Measurements from ENCODE around the gene CHCHD3.

DNA sequence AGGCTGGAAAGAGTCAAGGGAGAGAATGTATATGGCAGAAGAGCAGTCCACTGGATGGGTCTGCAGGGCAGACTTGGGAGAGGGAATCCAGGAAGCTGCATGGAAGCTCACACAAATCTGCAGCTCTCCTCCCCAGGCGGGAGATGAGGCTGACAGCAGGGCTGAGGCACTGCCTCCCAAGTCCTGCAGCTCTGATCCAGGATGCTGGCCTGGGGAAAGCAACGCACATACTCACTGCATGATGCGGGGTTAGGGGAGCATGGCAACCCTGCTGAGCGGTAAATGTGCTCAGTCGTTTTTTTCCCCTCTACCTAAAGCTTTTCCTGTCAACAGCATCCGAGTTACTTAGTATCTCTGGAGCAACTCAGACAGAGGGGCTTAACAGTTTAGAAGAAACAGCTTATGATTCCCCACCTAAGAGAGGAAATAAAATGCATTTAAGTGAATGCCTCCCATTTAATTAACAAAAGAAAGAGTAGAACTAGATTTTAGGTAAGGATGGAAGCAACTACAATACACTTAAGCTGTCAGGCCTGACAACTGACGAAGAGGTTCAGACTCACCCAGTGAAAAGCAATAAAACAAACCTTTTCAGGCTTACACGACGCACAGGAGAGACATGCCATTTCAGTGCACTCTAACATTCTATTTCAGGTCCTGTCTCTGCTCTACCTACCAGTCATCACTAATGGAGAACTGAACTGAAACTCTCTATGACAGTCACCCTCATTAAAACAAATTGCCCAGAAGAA is 37.0 kb downstream of the CHCHD3 start:
- no peak for TF ChIP-seq CTCF (IDR thresholded peaks at IDR 0.05; ENCODE audit: poor library complexity)
- no peak for TF ChIP-seq EZH2 (IDR thresholded peaks at IDR 0.05; ENCODE audit: borderline replicate concordance)

Data from hepatocyte (in vitro differentiated cells).